Measurements from ENCODE around the gene RUNX1. TPM values are rescaled to one million over a fixed set of nuclear protein-coding genes. Genes with fewer than 3 reads are reported as not detected.

The RUNX1 gene
- total RNA-seq, 2 donors from 2014 or later = 23.0 to 25.8 TPM

GRCh38 chr21:34921151-34921550 is 128.0 kb downstream of the RUNX1 start:
- no peak for DNase-seq (ENCODE audit: low spot score)
- no peak for TF ChIP-seq POLR2A (IDR thresholded peaks at IDR 0.05)
- no peak for TF ChIP-seq POLR2AphosphoS5 (IDR thresholded peaks at IDR 0.05)
- TF ChIP-seq, protein P1, sequence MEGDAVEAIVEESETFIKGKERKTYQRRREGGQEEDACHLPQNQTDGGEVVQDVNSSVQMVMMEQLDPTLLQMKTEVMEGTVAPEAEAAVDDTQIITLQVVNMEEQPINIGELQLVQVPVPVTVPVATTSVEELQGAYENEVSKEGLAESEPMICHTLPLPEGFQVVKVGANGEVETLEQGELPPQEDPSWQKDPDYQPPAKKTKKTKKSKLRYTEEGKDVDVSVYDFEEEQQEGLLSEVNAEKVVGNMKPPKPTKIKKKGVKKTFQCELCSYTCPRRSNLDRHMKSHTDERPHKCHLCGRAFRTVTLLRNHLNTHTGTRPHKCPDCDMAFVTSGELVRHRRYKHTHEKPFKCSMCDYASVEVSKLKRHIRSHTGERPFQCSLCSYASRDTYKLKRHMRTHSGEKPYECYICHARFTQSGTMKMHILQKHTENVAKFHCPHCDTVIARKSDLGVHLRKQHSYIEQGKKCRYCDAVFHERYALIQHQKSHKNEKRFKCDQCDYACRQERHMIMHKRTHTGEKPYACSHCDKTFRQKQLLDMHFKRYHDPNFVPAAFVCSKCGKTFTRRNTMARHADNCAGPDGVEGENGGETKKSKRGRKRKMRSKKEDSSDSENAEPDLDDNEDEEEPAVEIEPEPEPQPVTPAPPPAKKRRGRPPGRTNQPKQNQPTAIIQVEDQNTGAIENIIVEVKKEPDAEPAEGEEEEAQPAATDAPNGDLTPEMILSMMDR (IDR thresholded peaks at IDR 0.05) = no peak
- Histone ChIP-seq H3K4me3 (no peak overlapping the region), H3K4me1 (replicated peaks) (no peaks in the 10 kb centered on the region), H3K27me3 (replicated peaks; ENCODE audit: insufficient read depth) (no peaks in the 10 kb centered on the region), H3K36me3 (no peaks in the 10 kb centered on the region), H3K9me3 (no peaks in the 10 kb centered on the region), H3K27ac (no peak overlapping the region)
- intact Hi-C loops (cut with DNase I) = no loop called here

DNA sequence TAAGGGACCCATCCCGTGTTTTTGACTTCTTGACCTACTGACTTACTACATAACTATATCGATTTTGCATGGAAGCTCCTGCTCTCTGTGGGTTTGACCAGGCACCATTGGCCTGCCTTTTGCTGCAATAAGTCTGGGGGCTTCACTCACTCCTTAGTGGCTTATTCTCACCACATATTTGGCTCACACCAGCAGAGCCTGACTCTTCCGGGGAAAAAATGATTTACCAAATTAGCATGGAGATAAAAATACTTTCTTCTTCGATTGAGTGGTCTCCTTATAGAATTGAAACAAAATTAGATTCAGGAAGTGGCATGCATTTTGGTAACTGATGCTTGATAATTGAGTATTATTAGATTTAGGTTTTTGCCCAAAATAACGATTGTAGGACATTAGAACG is 129.7 kb downstream of the RUNX1 start:
- intact Hi-C loops (cut with DNase I) = no loop called here

GRCh38 chr21:34916446-34916845 is 132.7 kb downstream of the RUNX1 start:
- Histone ChIP-seq H3K4me1 (replicated peaks) (no peaks in the 10 kb centered on the region), H3K27ac (no peak overlapping the region), H3K27me3 (replicated peaks; ENCODE audit: insufficient read depth) (no peaks in the 10 kb centered on the region), H3K4me3 (no peak overlapping the region), H3K9me3 (no peaks in the 10 kb centered on the region), H3K36me3 (no peaks in the 10 kb centered on the region)
- no peak for DNase-seq (ENCODE audit: low spot score)
- WGBS = 89% methylated on average over 7 of the region's 7 CpGs
- TF ChIP-seq POLR2A (IDR thresholded peaks at IDR 0.05) = no peak
- no peak for TF ChIP-seq POLR2AphosphoS5 (IDR thresholded peaks at IDR 0.05)
- TF ChIP-seq, protein P1 (IDR thresholded peaks at IDR 0.05) = no peak
- intact Hi-C loops (cut with DNase I) = no loop called here

More for the DNA sequence above, 129.7 kb downstream of the RUNX1 start:
- Histone ChIP-seq H3K27ac (no peak overlapping the region), H3K36me3 (no peaks in the 10 kb centered on the region), H3K4me3 (no peak overlapping the region), H3K9me3 (no peaks in the 10 kb centered on the region), H3K27me3 (replicated peaks; ENCODE audit: insufficient read depth) (no peaks in the 10 kb centered on the region), H3K4me1 (replicated peaks) (no peaks in the 10 kb centered on the region)
- TF ChIP-seq, protein P1 (IDR thresholded peaks at IDR 0.05) = no peak
- no peak for TF ChIP-seq POLR2AphosphoS5 (IDR thresholded peaks at IDR 0.05)
- TF ChIP-seq POLR2A (IDR thresholded peaks at IDR 0.05) = no peak
- 82% methylated on average over 6 of the region's 6 CpGs for WGBS
- no peak for DNase-seq (ENCODE audit: low spot score)

- Histone ChIP-seq H3K27ac (no peak overlapping the region), H3K27me3 (replicated peaks; ENCODE audit: insufficient read depth) (no peaks in the 10 kb centered on the region), H3K4me3 (no peak overlapping the region), H3K36me3 (no peaks in the 10 kb centered on the region), H3K9me3 (no peaks in the 10 kb centered on the region), H3K4me1 (replicated peaks) (no peaks in the 10 kb centered on the region)
- TF ChIP-seq, protein P1 (IDR thresholded peaks at IDR 0.05) = no peak
- no peak for TF ChIP-seq POLR2A (IDR thresholded peaks at IDR 0.05)
- TF ChIP-seq POLR2AphosphoS5 (IDR thresholded peaks at IDR 0.05) = no peak
- no peak for DNase-seq (ENCODE audit: low spot score)
- intact Hi-C loops (cut with DNase I) = no loop called here
Measured at GRCh38 chr21:34915364-34915841, 133.7 kb downstream of the RUNX1 start.

DNA sequence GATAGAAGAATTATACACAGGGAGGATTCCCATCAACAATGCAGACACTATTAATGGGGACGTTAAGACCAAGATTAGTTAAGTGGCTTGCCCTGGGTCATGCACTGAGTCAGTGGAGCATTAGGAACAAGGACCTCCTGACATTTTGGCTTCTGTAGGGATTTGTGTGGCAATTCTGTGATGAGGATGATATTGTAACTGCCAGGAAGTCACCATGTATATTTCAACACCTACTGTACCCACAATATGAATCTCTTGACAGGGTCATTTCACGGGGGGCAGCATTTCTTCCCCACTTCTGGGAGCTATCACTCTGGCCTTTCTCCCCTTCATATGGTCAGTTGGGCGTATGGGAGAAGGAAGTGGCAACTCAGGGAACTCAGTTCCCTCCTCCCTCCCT is 134.9 kb downstream of the RUNX1 start:
- intact Hi-C loops (cut with DNase I) = no loop called here
- no peak for TF ChIP-seq POLR2AphosphoS5 (IDR thresholded peaks at IDR 0.05)
- TF ChIP-seq, protein P1 (IDR thresholded peaks at IDR 0.05) = no peak
- Histone ChIP-seq H3K27me3 (replicated peaks; ENCODE audit: insufficient read depth) (no peaks in the 10 kb centered on the region), H3K27ac (no peak overlapping the region), H3K9me3 (no peaks in the 10 kb centered on the region), H3K36me3 (no peaks in the 10 kb centered on the region), H3K4me1 (replicated peaks) (no peaks in the 10 kb centered on the region), H3K4me3 (no peak overlapping the region)
- WGBS = 87% methylated on average over 3 of the region's 3 CpGs
- DNase-seq (ENCODE audit: low spot score) = no peak
